NCI-H446 treated with DMSO at 0.1 percent for 48 hours (cell line): ENCODE results near the gene TDG.
A peak's percentile ranks its signal among the peaks of the same experiment; 100 is the strongest.
"Not testable (repeated sequence)": the region's sequence is repeated elsewhere in the genome, so short reads cannot be mapped to it uniquely, and the experiment has no call there.

Source experiments
- DNase-seq: peaks from one replicate; lab custom pipeline; 2025; lab: John Stamatoyannopoulos, UW

The TDG gene

DNA sequence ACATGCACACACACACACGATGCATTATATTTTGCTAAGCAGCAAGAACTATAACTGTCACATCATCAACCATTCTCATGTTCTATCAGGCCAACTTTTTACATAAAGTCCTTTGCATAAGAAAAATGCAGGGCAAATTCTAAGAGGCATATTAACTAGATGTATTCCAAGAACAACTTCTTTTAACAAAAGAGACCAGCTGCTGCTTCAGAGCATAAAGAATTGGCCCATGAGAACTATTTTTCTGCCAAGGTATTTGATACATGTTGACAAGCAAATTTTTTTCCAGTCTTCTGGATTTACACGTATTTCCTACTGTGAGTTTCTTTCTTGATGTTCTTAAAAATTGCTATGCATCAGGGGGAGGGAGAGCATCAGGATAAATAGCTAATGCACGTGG, 57.1 kb downstream of the TDG start:
- peak; percentile 42 for DNase-seq

DNA sequence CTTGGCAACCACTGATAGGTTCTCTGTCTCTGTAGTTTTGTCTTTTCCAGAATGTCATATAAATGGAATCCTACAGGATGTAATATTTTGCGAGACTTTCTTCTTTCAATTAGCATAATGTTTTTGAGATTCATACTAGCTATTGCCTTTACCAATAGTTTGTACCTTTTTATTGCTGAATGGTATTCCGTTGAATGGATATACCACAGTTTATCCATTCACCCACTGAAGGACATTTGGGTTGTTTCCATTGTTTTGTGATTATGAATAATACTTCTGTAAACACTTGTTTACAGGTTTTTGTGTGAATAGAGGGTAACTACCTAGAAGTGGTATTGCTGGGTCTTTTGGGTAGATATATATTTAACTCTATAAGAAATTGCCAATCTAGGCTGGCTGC, 58.0 kb downstream of the TDG start:
- no peak for DNase-seq

DNA sequence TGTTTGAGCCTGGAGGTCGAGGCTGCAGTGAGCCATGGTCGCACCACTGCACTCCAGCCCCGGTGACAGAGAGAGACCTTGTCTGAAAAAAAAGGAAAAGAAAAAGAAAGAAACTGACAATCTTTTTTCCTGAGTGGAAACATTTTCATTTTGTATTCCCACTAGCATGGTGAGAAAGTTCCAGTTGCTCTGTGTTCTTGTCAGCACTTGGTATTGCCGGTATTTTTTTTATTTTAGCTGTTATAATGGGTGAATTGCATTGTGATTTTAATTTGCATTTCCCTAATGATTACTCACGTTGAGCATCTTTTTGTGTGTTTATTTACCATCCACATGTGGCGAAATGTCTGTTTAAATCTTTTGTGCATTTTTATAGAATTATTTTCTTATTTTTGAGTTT, 58.7 kb downstream of the TDG start:
- no peak for DNase-seq

DNA sequence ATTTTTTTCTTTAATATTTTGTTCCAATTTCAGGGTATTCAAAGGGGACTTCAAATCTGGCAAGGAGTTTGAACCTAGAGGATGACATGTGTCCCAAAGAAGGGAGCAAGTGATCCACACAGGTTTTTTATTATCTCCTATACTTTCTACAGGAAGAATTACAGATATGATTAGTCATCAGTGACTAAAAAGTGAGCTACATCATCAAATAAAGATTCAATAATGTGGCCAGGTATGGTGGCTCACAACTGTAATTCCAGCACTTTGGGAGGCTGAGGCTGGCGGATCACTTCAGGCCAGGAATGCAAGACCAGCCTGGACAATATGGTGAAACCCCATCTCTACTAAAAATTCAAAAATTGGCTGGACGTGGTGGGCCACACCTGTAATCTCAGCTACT, 60.1 kb downstream of the TDG start:
- no peak for DNase-seq

DNA sequence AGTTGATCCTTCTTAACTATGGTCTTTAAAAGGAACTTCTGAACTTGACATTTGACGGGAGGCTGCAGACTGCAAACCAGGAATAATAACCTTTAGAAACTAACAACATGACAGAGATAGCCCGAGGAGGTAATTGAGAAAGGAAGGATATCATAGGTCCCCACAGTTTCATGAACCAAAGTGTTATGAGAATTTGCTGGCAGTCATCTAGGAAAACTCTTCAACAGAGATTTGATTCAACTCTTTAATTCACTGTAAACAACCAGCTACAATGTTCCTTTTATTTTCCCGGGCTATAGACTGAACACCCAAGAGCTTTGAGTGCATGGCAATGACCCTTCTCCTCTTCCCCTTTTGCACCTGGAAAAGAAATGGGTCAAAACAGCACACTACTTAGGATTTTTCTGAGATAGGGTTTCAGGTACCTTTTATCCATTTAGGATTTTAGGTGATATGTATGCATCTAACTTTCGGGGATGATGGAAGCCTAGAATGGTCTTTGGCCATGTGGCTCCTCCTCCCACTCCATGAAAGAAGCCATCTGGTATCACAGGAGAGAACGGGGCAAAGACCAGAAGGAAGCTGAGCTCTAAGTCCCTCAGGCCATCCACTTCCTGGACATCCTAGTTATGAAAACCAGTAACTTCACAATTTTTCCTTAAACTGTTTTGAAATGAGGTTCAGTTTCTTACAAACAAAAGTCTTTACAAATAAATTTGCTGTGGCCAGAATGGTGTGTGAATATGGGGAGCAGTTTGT, 61.3 kb downstream of the TDG start:
- DNase-seq: no peak

DNA sequence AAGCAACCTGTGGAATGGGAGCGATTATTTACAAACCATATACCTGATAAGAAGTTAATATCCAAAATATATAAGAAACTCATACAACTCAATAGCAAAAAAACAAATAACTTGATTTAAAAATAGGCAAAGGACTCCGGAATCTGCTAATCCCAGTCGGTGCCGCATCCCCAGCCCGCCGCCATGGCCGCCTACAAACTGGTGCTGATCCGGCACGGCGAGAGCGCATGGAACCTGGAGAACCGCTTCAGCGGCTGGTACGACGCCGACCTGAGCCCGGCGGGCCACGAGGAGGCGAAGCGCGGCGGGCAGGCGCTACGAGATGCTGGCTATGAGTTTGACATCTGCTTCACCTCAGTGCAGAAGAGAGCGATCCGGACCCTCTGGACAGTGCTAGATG, 64.9 kb downstream of the TDG start:
- DNase-seq: not testable (repeated sequence)

DNA sequence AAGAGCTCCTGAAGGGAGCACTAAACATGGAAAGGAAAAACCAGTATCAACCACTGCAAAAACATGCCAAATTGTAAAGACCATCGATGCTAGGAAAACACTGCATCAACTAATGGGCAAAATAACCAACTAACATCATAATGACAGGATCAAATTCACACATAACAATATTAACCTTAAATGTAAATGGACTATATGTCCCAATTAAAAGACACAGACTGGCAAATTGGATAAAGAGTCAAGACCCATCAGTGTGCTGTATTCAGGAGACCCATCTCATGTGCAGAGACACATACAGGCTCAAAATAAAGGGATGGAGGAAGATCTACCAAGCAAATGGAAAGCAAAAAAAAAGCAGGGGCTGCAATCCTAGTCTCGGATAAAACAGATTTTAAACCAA, 70.5 kb downstream of the TDG start:
- not testable (repeated sequence) for DNase-seq
